Measurements from ENCODE around the gene MACF1.

Gene MACF1

GRCh38 chr1:39214998-39215873 lies 10.7 kb downstream of the MACF1 start:
- DNase-seq (ENCODE audit: low spot score), result no peak

- no peak for DNase-seq (ENCODE audit: low spot score)
These were observed 12.3 kb downstream of the MACF1 start for GRCh38 chr1:39216771-39217170.

GRCh38 chr1:39220891-39221870 lies 16.7 kb downstream of the MACF1 start:
- no peak for DNase-seq (ENCODE audit: low spot score)

GRCh38 chr1:39224295-39224829 lies 19.9 kb downstream of the MACF1 start:
- DNase-seq (ENCODE audit: low spot score), result no peak

GRCh38 chr1:39226836-39227235 lies 22.3 kb downstream of the MACF1 start:
- DNase-seq (ENCODE audit: low spot score), result no peak

GRCh38 chr1:39228252-39228651 lies 23.8 kb downstream of the MACF1 start:
- no peak for DNase-seq (ENCODE audit: low spot score)

GRCh38 chr1:39229504-39229903 lies 25.0 kb downstream of the MACF1 start:
- no peak for DNase-seq (ENCODE audit: low spot score)

- DNase-seq (ENCODE audit: low spot score), result no peak
These were observed 26.0 kb downstream of the MACF1 start for GRCh38 chr1:39230261-39231190.

GRCh38 chr1:39236971-39237370 lies 32.5 kb downstream of the MACF1 start:
- DNase-seq (ENCODE audit: low spot score), result no peak

- no peak for DNase-seq (ENCODE audit: low spot score)
These were observed 34.0 kb downstream of the MACF1 start for GRCh38 chr1:39238476-39238875.

GRCh38 chr1:39239968-39240367 lies 35.5 kb downstream of the MACF1 start:
- no peak for DNase-seq (ENCODE audit: low spot score)

GRCh38 chr1:39243302-39243701 lies 38.8 kb downstream of the MACF1 start:
- DNase-seq (ENCODE audit: low spot score), result no peak

GRCh38 chr1:39250460-39251240 lies 46.2 kb downstream of the MACF1 start:
- no peak for DNase-seq (ENCODE audit: low spot score)

GRCh38 chr1:39255222-39255621 lies 50.7 kb downstream of the MACF1 start:
- no peak for DNase-seq (ENCODE audit: low spot score)

GRCh38 chr1:39258146-39258924 lies 53.8 kb downstream of the MACF1 start:
- no peak for DNase-seq (ENCODE audit: low spot score)

- DNase-seq (ENCODE audit: low spot score), result no peak
These were observed 54.4 kb downstream of the MACF1 start for GRCh38 chr1:39258925-39259244.

- no peak for DNase-seq (ENCODE audit: low spot score)
These were observed 57.3 kb downstream of the MACF1 start for GRCh38 chr1:39261712-39262221.

- DNase-seq (ENCODE audit: low spot score), result no peak
These were observed 58.3 kb downstream of the MACF1 start for GRCh38 chr1:39262802-39263201.

GRCh38 chr1:39266269-39266668 lies 61.8 kb downstream of the MACF1 start:
- no peak for DNase-seq (ENCODE audit: low spot score)

- no peak for DNase-seq (ENCODE audit: low spot score)
These were observed 62.3 kb downstream of the MACF1 start for GRCh38 chr1:39266792-39267191.

All from left forelimb (tissue), 1 donor.